MM.1S (cell line): Measurements from ENCODE around the gene CASTOR1.

Experiments used
- DNase-seq: peaks from one replicate; pipeline ENCODE4 v3.0.0-alpha.2; 2015
- H2AFZ ChIP-seq: fragments of 300-600 bp; sonication (generic); 2 replicates; pipeline ENCODE4 v1.6.0; 2016; ENCODE audit warnings: antibody characterized with exemption, low read length
- H3F3A ChIP-seq: fragments of 300-600 bp; sonication (generic); 2 replicates; pipeline ENCODE4 v1.6.1; 2016; ENCODE audit warnings: mild to moderate bottlenecking, antibody characterized with exemption, low read length, moderate library complexity, mixed read lengths; ENCODE audit not compliant: insufficient read depth
- H3K27ac ChIP-seq: fragments of 300-600 bp; sonication (generic); 2 replicates; pipeline ENCODE4 v1.5.1; 2016; ENCODE audit warnings: mild to moderate bottlenecking, low read length
- H3K27me3 ChIP-seq: fragments of 300-600 bp; sonication (generic); replicated peaks from 2 replicates; pipeline ENCODE4 v1.6.0; 2016; ENCODE audit warnings: low read length; ENCODE audit not compliant: insufficient read depth
- H3K36me3 ChIP-seq: fragments of 300-600 bp; sonication (generic); replicated peaks from 2 replicates; pipeline ENCODE4 v1.6.1; 2016; ENCODE audit warnings: mild to moderate bottlenecking, low read length, mixed read lengths; ENCODE audit not compliant: insufficient read depth
- H3K4me1 ChIP-seq: fragments of 300-600 bp; sonication (generic); 2 replicates; pipeline ENCODE4 v1.6.1; 2016; ENCODE audit warnings: low read length, mixed read lengths
- H3K4me2 ChIP-seq: fragments of 300-600 bp; sonication (generic); 2 replicates; pipeline ENCODE4 v1.6.0; 2016; ENCODE audit warnings: low read depth, low read length
- H3K4me3 ChIP-seq: fragments of 300-600 bp; sonication (generic); 2 replicates; pipeline ENCODE4 v1.5.1; 2016; ENCODE audit warnings: low read length, mixed read lengths
- H3K79me2 ChIP-seq: fragments of 300-600 bp; sonication (generic); 2 replicates; pipeline ENCODE4 v1.6.1; 2016; ENCODE audit warnings: mixed run types, low read length, mixed read lengths
- H3K9ac ChIP-seq: fragments of 300-600 bp; sonication (generic); 2 replicates; pipeline ENCODE4 v1.6.1; 2016; ENCODE audit warnings: low read length, mixed read lengths
- H3K9me2 ChIP-seq: fragments of 300-600 bp; sonication (generic); replicated peaks from 2 replicates; pipeline ENCODE4 v1.6.1; 2016; ENCODE audit warnings: mild to moderate bottlenecking, low read length, mixed read lengths; ENCODE audit not compliant: insufficient read depth
- H3K9me3 ChIP-seq: fragments of 300-600 bp; sonication (generic); replicated peaks from 2 replicates; pipeline ENCODE4 v1.6.1; 2016; ENCODE audit warnings: mild to moderate bottlenecking, low read length, mixed read lengths; ENCODE audit not compliant: insufficient read depth
- H4K20me1 ChIP-seq: fragments of 300-600 bp; sonication (generic); 2 replicates; pipeline ENCODE4 v1.6.1; 2016; ENCODE audit warnings: mild to moderate bottlenecking, low read length, moderate library complexity, mixed read lengths; ENCODE audit not compliant: insufficient read depth
- CTCF ChIP-seq: fragments of 300-600 bp; sonication (generic); IDR thresholded peaks from 2 replicates; pipeline ENCODE4 v1.5.1; 2016; ENCODE audit warnings: antibody characterized with exemption, low read length, mixed read lengths
- EZH2 ChIP-seq: fragments of 300-600 bp; sonication (generic); optimal IDR thresholded peaks from 2 replicates; pipeline ENCODE3; 2017; ENCODE audit warnings: low read depth, mild to moderate bottlenecking, antibody characterized with exemption, low read length, mixed read lengths
- EZH2phosphoT487 ChIP-seq: fragments of 300-600 bp; sonication (generic); IDR thresholded peaks from 2 replicates; pipeline ENCODE4 v1.6.1; 2018; ENCODE audit warnings: antibody characterized with exemption, low read length

The CASTOR1 gene

GRCh38 chr22:30280505-30280904, 8.8 kb downstream of the CASTOR1 start:
- H3K27ac ChIP-seq = no peak overlapping the region

GRCh38 chr22:30279932-30280331, 9.4 kb downstream of the CASTOR1 start:
- H4K20me1 ChIP-seq = no peaks in the 10 kb centered on the region
- H3K9me3 ChIP-seq = no peaks in the 10 kb centered on the region
- peaks cover 3% of the 10 kb centered on the region; the same call in 1 of the 2 replicates for H3K4me1 ChIP-seq
- H3K9ac ChIP-seq = no peak overlapping the region
- H3K27me3 ChIP-seq = peaks cover 11% of the 10 kb centered on the region
- no peak overlapping the region for H3K4me3 ChIP-seq
- no peaks in the 10 kb centered on the region for H3K9me2 ChIP-seq
- H2AFZ ChIP-seq = no peak overlapping the region
- no peak overlapping the region for H3K4me2 ChIP-seq
- H3K79me2 ChIP-seq = no peaks in the 10 kb centered on the region
- no peak overlapping the region for H3K27ac ChIP-seq
- TF ChIP-seq EZH2 (no peak), EZH2phosphoT487 (no peak), CTCF (no peak)
- DNase-seq = no peak
- no peaks in the 10 kb centered on the region for H3F3A ChIP-seq
- H3K36me3 ChIP-seq = no peaks in the 10 kb centered on the region

More at GRCh38 chr22:30280505-30280904, 8.8 kb downstream of the CASTOR1 start:
- TF ChIP-seq EZH2phosphoT487 (no peak), EZH2 (no peak), CTCF (no peak)
- Histone ChIP-seq H2AFZ (no peak overlapping the region), H3K79me2 (no peaks in the 10 kb centered on the region), H3K27me3 (peaks cover 11% of the 10 kb centered on the region), H3K36me3 (no peaks in the 10 kb centered on the region), H3K9me2 (no peaks in the 10 kb centered on the region), H3K4me1 (peaks cover 3% of the 10 kb centered on the region; the same call in 1 of the 2 replicates), H4K20me1 (no peaks in the 10 kb centered on the region), H3K9me3 (no peaks in the 10 kb centered on the region), H3F3A (no peaks in the 10 kb centered on the region), H3K4me3 (no peak overlapping the region), H3K4me2 (no peak overlapping the region), H3K9ac (no peak overlapping the region)
- no peak for DNase-seq

GRCh38 chr22:30279046-30279788, 10.1 kb downstream of the CASTOR1 start:
- Histone ChIP-seq H3K36me3 (no peaks in the 10 kb centered on the region), H3K9me3 (no peaks in the 10 kb centered on the region), H3K9me2 (no peaks in the 10 kb centered on the region), H3F3A (no peaks in the 10 kb centered on the region), H3K79me2 (no peaks in the 10 kb centered on the region), H4K20me1 (no peaks in the 10 kb centered on the region), H3K4me1 (peaks cover 3% of the 10 kb centered on the region; the same call in 1 of the 2 replicates), H3K4me2 (no peak overlapping the region), H2AFZ (no peak overlapping the region), H3K27ac (no peak overlapping the region), H3K27me3 (peaks cover 11% of the 10 kb centered on the region), H3K4me3 (no peak overlapping the region), H3K9ac (no peak overlapping the region)
- TF ChIP-seq EZH2phosphoT487 = no peak
- TF ChIP-seq EZH2 = no peak
- DNase-seq = no peak
